Measurements from ENCODE around the gene INPP5A.
"Not testable (repeated sequence)": the region's sequence is repeated elsewhere in the genome, so short reads cannot be mapped to it uniquely, and the experiment has no call there.

The INPP5A gene

GRCh38 chr10:132808383-132809231, 271.0 kb downstream of the INPP5A start:
- no peak for DNase-seq

- DNase-seq = no peak
These were observed 271.9 kb downstream of the INPP5A start for GRCh38 chr10:132809232-132810140.

GRCh38 chr10:132810141-132810806, 272.7 kb downstream of the INPP5A start:
- DNase-seq = no peak

- DNase-seq = no peak
These were observed 273.5 kb downstream of the INPP5A start for GRCh38 chr10:132810807-132811700.

- no peak for DNase-seq
These were observed 274.4 kb downstream of the INPP5A start for GRCh38 chr10:132811891-132812481.

- no peak for DNase-seq
These were observed 274.9 kb downstream of the INPP5A start for GRCh38 chr10:132812520-132812919.

GRCh38 chr10:132813001-132813401, 275.4 kb downstream of the INPP5A start:
- DNase-seq = no peak

- no peak for DNase-seq
These were observed 276.2 kb downstream of the INPP5A start for GRCh38 chr10:132813560-132814468.

GRCh38 chr10:132814469-132814856, 276.9 kb downstream of the INPP5A start:
- no peak for DNase-seq

GRCh38 chr10:132815168-132815857, 277.7 kb downstream of the INPP5A start:
- no peak for DNase-seq

GRCh38 chr10:132816718-132817117, 279.1 kb downstream of the INPP5A start:
- no peak for DNase-seq

- DNase-seq = no peak
These were observed 280.2 kb downstream of the INPP5A start for GRCh38 chr10:132817701-132818211.

GRCh38 chr10:132820056-132820455, 282.5 kb downstream of the INPP5A start:
- no peak for DNase-seq

GRCh38 chr10:132825783-132826523, 288.4 kb downstream of the INPP5A start:
- not testable (repeated sequence) for DNase-seq

GRCh38 chr10:132826524-132827422, 289.2 kb downstream of the INPP5A start:
- DNase-seq = no peak

GRCh38 chr10:132827423-132827789, 289.8 kb downstream of the INPP5A start:
- DNase-seq = no peak

GRCh38 chr10:132827861-132828539, 290.4 kb downstream of the INPP5A start:
- DNase-seq = no peak

All from suppressor macrophage (primary cell).